Measurements from ENCODE around the gene LTBP3. TPM values are rescaled to one million over a fixed set of nuclear protein-coding genes. Genes with fewer than 3 reads are reported as not detected.

Gene LTBP3
- total RNA-seq, 2 experiments from 2014 or later: 11.2 to 13.8 TPM

GRCh38 chr11:65501186-65501471 lies 57.0 kb downstream of the LTBP3 start:
- peak; percentile 48 for DNase-seq (ENCODE audit: low spot score)
- peaks cover 43% of the 10 kb centered on the region for H3K4me1 ChIP-seq (ENCODE audit: insufficient read depth, low read length, poor library complexity, severe bottlenecking)
- no peak overlapping the region for H2AFZ ChIP-seq (ENCODE audit: low read length)
- peaks cover 95% of the 10 kb centered on the region for H3K79me2 ChIP-seq (ENCODE audit: insufficient read depth, low read depth, low read length)
- intact Hi-C loops (cut with micrococcal nuclease; ENCODE audit: unreplicated experiment): no loop called here
- H3K4me3 ChIP-seq (ENCODE audit: low read depth, low read length, poor library complexity, severe bottlenecking): peak overlapping the region; percentile 79
- ChIA-PET POLR2A (interaction anchor here (2.4 to 7.8 kb wide), 5 partner anchors 7 to 114 kb away, joined by 6 to 237 read pairs (median 121); partner anchors contain the start of genes FRMD8 and NEAT1), CTCF (ENCODE audit: unreplicated experiment) (no interaction called here)
- peak overlapping the region; percentile 98 for H3K27ac ChIP-seq (ENCODE audit: low read depth, low read length, poor library complexity, severe bottlenecking)
- H4K20me1 ChIP-seq (ENCODE audit: insufficient read depth, low read length): peaks cover 69% of the 10 kb centered on the region
- no peaks in the 10 kb centered on the region for H3K9me2 ChIP-seq (ENCODE audit: insufficient read depth, low read length)
- peak overlapping the region; percentile 98 for H3K4me2 ChIP-seq (ENCODE audit: low read length)
- H3K9me3 ChIP-seq (ENCODE audit: low read length): no peaks in the 10 kb centered on the region
- TF ChIP-seq EZH2phosphoT487 (IDR thresholded peaks at IDR 0.05; ENCODE audit: borderline replicate concordance, low read depth, low read length) (no peak), CTCF (conservative IDR thresholded peaks at IDR 0.05; ENCODE audit: low read length) (no peak)
- peaks cover 72% of the 10 kb centered on the region for H3K36me3 ChIP-seq (ENCODE audit: insufficient read depth, low read length)
- no TSS peak for BruUV-seq (replicated peaks)

- CTCF ChIA-PET (ENCODE audit: unreplicated experiment): no interaction called here
- peak overlapping the region; percentile 98 for H3K4me2 ChIP-seq (ENCODE audit: low read length)
- DNase-seq (ENCODE audit: low spot score): peak; percentile 58
- no peak for TF ChIP-seq EZH2phosphoT487 (IDR thresholded peaks at IDR 0.05; ENCODE audit: borderline replicate concordance, low read depth, low read length)
- no peak for TF ChIP-seq CTCF (conservative IDR thresholded peaks at IDR 0.05; ENCODE audit: low read length)
- POLR2A ChIA-PET: interaction anchor here (0.8 to 7.8 kb wide), 14 partner anchors 7 to 114 kb away, joined by 3 to 237 read pairs (median 11); partner anchors contain the start of genes FRMD8 and NEAT1
- H3K79me2 ChIP-seq (ENCODE audit: insufficient read depth, low read depth, low read length): peaks cover 95% of the 10 kb centered on the region
- intact Hi-C loops (cut with micrococcal nuclease; ENCODE audit: unreplicated experiment): no loop called here
- no peaks in the 10 kb centered on the region for H3K9me3 ChIP-seq (ENCODE audit: low read length)
- H3K27ac ChIP-seq (ENCODE audit: low read depth, low read length, poor library complexity, severe bottlenecking): peak overlapping the region; percentile 98
- no peaks in the 10 kb centered on the region for H3K9me2 ChIP-seq (ENCODE audit: insufficient read depth, low read length)
- H3K4me3 ChIP-seq (ENCODE audit: low read depth, low read length, poor library complexity, severe bottlenecking): peak overlapping the region; percentile 79
- H3K4me1 ChIP-seq (ENCODE audit: insufficient read depth, low read length, poor library complexity, severe bottlenecking): peaks cover 43% of the 10 kb centered on the region
- H3K36me3 ChIP-seq (ENCODE audit: insufficient read depth, low read length): peaks cover 67% of the 10 kb centered on the region
- BruUV-seq (replicated peaks): no TSS peak
- peaks cover 63% of the 10 kb centered on the region for H4K20me1 ChIP-seq (ENCODE audit: insufficient read depth, low read length)
- no peak overlapping the region for H2AFZ ChIP-seq (ENCODE audit: low read length)
These were observed 57.6 kb downstream of the LTBP3 start for GRCh38 chr11:65500387-65501185.

Measured in OCI-LY7 (cell line).